ENCODE data around the gene STARD3. TPM values are rescaled to one million over a fixed set of nuclear protein-coding genes. Genes with fewer than 3 reads are reported as not detected.

Gene STARD3
- total RNA-seq, 4 donors from 2014 or later: 102 to 212 (median 145) TPM

- peak overlapping the region in 2 of 4 donors; percentile 29 to 70 for H3K4me3 ChIP-seq
- peak in 2 of 3 donors; percentile 76 to 78 for DNase-seq
Measured at GRCh38 chr17:39629494-39629880, 7.5 kb upstream of the STARD3 start.

GRCh38 chr17:39629898-39630297 is 7.0 kb upstream of the STARD3 start:
- no peaks in the 10 kb centered on the region for H3K36me3 ChIP-seq
- peak overlapping the region in 2 of 4 donors; percentile 29 to 70 for H3K4me3 ChIP-seq
- peak overlapping the region in 3 of 4 donors; percentile 82 to 97 (median 91) for H3K27ac ChIP-seq
- no peaks in the 10 kb centered on the region for H3K9me3 ChIP-seq
- no peaks in the 10 kb centered on the region for H3K27me3 ChIP-seq
- TF ChIP-seq POLR2A (IDR thresholded peaks at IDR 0.05): no peak
- TF ChIP-seq CTCF (IDR thresholded peaks at IDR 0.05): no peak
- H3K4me1 ChIP-seq: peaks cover 4 to 42% (median 11%) of the 10 kb centered on the region in 4 donors
- no peak for DNase-seq

More at GRCh38 chr17:39629494-39629880, 7.5 kb upstream of the STARD3 start:
- Histone ChIP-seq H3K9me3 (no peaks in the 10 kb centered on the region), H3K27me3 (no peaks in the 10 kb centered on the region), H3K4me1 (peaks cover 4 to 37% (median 11%) of the 10 kb centered on the region in 4 donors), H3K36me3 (no peaks in the 10 kb centered on the region), H3K27ac (peak overlapping the region in 3 of 4 donors; percentile 82 to 97 (median 91))
- TF ChIP-seq CTCF (IDR thresholded peaks at IDR 0.05): peak in 1 of 6 experiments; percentile 7
- TF ChIP-seq POLR2A (IDR thresholded peaks at IDR 0.05): peak; percentile 48 to 53

GRCh38 chr17:39631403-39631802 is 5.5 kb upstream of the STARD3 start:
- H3K27me3 ChIP-seq: no peaks in the 10 kb centered on the region
- peak overlapping the region in 3 of 4 donors; percentile 82 to 97 (median 91) for H3K27ac ChIP-seq
- peak in 1 of 3 donors; percentile 69 for DNase-seq
- no peaks in the 10 kb centered on the region for H3K9me3 ChIP-seq
- TF ChIP-seq CTCF (IDR thresholded peaks at IDR 0.05) (no peak), POLR2A (IDR thresholded peaks at IDR 0.05) (peak in 1 of 2 donors; percentile 43)
- H3K36me3 ChIP-seq: no peaks in the 10 kb centered on the region
- H3K4me1 ChIP-seq: peaks cover 6 to 45% (median 11%) of the 10 kb centered on the region in 4 donors
- H3K4me3 ChIP-seq: peak overlapping the region in 2 of 4 donors; percentile 7 to 9

DNA sequence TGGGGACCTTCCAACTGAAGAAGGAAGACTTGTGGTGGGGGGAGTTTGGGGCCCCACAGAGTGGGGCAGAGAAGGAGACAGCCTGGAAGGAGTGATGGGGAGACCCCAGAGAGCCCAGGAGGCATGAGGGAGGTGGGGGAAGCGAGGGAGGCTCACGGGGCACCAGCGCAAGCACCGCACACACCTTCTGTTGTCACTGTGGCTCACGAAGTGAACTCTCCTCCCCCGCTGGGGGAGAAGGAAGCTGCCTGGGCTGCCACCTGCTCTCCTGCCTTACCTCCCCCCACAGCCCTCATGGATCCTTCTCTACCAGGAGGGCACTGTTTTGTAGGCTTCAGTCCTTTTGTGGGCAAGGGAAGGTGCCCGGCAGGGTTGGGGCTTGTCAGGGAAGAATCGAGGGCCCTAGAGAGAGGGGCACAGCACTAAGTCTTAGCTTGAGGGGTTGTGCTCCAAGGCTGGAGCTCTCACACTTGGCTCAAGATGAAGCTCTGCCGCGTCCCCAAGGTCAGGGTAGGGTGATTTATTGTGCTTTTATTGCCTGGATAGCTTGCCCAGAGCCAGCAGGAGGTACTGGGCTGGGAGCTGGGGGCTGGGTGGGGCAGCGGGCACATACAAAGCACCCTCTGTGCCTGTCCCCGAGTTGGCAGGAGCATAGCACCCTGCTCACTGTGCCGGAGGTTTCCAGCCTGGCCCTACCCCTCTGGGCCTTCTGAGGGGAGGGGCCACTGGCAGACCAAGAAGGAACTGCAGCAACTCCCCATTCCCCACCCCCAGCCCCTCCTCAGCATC is 4.6 kb upstream of the STARD3 start:
- DNase-seq: peak in 2 of 3 donors; percentile 92
- Histone ChIP-seq H3K36me3 (no peaks in the 10 kb centered on the region), H3K9me3 (no peaks in the 10 kb centered on the region), H3K4me1 (peaks cover 9 to 39% (median 9%) of the 10 kb centered on the region in 4 donors), H3K27me3 (no peaks in the 10 kb centered on the region), H3K4me3 (peak overlapping the region in 2 of 4 donors; percentile 9 to 34), H3K27ac (peak overlapping the region in 3 of 4 donors; percentile 82 to 97 (median 91))
- TF ChIP-seq POLR2A (IDR thresholded peaks at IDR 0.05): peak; percentile 45 to 73
- TF ChIP-seq CTCF (IDR thresholded peaks at IDR 0.05): peak in 3 of 6 experiments; percentile 25 to 28 (median 26)

DNA sequence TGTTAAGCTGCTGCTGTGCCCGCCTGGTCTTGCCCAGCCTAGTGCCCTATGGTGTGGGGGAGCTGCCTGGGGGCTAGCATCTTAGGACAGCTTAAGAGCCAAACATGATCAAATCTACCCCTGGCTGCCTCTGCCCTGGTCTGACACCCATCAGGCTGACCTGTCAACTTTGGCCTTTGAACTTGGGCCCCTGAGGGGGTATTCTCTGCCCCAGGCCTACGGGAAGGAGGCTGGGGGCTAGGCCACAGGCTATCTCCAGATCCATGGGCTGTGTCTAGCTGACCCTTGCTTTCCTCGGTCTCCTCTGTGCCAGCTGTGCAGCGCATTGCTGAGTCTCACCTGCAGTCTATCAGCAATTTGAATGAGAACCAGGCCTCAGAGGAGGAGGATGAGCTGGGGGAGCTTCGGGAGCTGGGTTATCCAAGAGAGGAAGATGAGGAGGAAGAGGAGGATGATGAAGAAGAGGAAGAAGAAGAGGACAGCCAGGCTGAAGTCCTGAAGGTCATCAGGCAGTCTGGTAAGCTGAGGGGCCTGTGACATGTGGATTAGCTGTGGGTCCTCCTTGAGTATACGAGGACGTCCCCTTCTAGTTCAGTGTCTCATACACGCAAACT is 3.3 kb upstream of the STARD3 start:
- no peak for DNase-seq
- Histone ChIP-seq H3K9me3 (no peaks in the 10 kb centered on the region), H3K36me3 (no peaks in the 10 kb centered on the region), H3K4me1 (peaks cover 9 to 47% (median 18%) of the 10 kb centered on the region in 4 donors), H3K27me3 (no peaks in the 10 kb centered on the region), H3K4me3 (no peak overlapping the region), H3K27ac (peak overlapping the region in 3 of 4 donors; percentile 60 to 97 (median 91))
- TF ChIP-seq POLR2A (IDR thresholded peaks at IDR 0.05) (no peak), CTCF (IDR thresholded peaks at IDR 0.05) (no peak)

All from Peyer's patch (tissue), 4 donors.